Activated CD4-positive, alpha-beta T cell treated with anti-CD3 and anti-CD28 coated beads, Interleukin-2, amount 50 U/mL, for 24 hours (primary cell): ENCODE measurements around the gene IGSF11.
"Not testable (repeated sequence)": the region's sequence is repeated elsewhere in the genome, so short reads cannot be mapped to it uniquely, and the experiment has no call there.

ENCODE experiments used
- DNase-seq, 2 donors: peaks; one replicate each; pipeline ENCODE4 v3.0.0-alpha.2; 2020; ENCODE audit warnings: low read depth in 1 of 2, low spot score in 1 of 2

The IGSF11 gene

DNA sequence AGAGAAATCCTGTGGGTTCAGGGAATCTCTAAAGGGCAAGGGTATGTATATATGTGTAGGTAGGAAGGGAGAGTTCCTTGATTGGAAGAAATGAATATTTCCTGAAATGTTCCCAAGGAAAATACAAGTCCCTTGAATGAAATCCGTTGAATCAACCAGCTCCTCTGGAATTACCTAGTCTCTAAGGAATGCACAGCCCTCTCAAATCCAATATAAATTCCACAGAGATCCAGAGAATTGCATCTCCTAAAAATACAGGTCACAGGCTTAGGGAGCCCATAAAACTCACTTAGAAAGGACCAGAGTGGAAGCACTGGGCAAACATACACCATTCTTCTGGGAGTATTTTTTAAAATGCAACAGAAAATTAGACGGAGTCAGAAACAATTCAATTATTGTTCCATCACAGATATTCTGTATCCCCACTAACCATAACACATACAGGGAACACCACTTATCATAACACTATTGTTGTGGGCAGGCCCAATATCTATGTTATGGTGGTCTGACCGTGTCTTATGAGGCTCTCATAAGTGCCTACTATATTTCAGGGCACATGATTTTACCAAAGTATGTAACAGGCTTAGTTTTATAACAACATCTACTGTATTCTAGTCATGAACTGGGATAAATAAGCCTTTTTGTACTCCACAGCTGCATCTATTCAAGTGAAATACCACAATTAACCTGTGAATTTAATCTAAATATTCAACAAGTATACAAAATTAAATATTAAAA, 43.7 kb downstream of the IGSF11 start:
- DNase-seq: no peak

- no peak for DNase-seq
Measured at GRCh38 chr3:118988198-118989130, 46.2 kb downstream of the IGSF11 start.

DNA sequence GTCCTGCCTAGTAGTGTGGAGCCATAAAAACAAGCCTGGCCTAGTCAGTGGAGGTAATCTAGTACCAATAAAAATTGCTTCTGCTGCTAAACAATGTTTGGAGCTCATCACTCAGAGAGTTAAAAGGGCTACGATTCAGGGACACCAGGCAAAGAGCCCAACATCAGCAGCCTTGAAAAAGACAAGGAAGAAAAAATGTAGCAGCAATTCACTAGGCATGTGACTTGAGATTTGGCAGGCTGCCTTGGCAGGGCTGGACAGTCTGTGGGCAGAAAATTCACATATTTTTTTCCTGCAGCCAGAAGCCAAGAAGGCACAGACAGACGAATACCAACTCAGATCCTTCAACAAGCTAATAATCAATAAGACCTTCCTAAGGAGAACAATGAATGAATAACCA, 47.2 kb downstream of the IGSF11 start:
- DNase-seq: no peak

DNA sequence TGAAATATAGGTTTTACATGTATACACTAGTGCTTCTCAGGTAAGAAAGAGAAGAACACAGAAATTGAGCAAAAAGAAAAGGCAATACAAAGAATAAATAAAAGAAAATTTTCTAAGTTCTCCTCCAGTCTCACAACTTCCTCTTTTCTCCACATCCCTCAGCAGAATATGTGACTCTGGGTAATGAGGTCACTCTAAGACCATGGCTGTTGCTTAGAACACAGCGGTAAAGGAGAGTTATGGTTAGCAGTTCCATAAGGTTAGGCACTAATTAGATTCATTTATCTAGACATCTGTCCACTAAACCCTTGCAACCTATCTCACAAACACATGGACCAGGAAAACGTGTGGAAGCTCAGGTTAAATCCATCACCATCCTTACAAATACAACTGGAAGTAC, 47.9 kb downstream of the IGSF11 start:
- no peak for DNase-seq

DNA sequence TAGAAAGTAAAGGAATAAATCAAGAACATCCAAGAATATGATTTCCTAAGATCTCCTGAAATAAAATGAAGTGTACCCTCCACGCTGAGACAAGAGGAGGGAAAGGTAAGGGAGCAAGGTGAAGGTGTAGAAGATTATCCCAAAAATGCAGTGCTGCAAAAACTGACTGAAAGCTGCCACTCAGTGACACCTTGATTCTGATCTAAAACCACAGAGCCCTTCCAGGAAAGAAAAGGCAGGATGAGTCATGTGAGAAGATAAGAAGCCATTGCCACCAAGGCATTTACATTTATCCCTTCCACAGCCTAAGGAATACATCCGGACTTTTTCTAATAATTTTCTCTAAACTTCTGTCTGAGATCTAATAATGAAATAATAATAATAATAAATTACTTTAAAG, 49.9 kb downstream of the IGSF11 start:
- no peak for DNase-seq

DNA sequence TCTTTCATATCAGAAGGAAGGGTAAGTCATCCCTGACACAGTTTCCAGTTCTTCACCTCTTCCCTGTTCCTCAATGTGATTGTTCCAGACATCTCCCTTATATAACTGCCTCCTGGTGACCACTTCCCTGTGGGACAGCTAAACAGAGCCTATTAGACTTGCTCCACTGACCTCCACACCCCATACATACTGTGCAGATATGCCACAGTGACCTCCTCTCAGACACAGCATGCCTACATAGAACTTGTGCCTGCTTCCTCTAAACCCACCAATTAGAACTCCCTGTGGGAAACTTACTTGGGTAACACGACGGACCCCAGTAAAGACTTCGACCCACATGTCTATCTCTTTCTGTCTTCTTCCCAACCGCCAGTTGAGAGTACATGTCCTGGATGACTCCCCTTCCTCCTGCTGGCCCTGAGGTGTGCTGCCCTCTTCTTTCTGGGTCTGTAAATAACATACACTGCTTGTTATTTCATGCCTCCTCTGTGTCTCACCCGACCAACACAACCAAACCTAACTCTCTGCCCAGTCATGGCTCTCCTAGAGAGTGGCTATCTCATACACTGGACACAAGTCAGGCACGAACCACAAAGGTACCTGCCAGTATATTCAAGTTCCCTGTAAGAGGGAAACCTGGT, 53.0 kb downstream of the IGSF11 start:
- DNase-seq: no peak

- DNase-seq: no peak
Measured at GRCh38 chr3:118980832-118981231, 53.8 kb downstream of the IGSF11 start.

- DNase-seq: no peak
Measured at GRCh38 chr3:118978393-118978758, 56.3 kb downstream of the IGSF11 start.

DNA sequence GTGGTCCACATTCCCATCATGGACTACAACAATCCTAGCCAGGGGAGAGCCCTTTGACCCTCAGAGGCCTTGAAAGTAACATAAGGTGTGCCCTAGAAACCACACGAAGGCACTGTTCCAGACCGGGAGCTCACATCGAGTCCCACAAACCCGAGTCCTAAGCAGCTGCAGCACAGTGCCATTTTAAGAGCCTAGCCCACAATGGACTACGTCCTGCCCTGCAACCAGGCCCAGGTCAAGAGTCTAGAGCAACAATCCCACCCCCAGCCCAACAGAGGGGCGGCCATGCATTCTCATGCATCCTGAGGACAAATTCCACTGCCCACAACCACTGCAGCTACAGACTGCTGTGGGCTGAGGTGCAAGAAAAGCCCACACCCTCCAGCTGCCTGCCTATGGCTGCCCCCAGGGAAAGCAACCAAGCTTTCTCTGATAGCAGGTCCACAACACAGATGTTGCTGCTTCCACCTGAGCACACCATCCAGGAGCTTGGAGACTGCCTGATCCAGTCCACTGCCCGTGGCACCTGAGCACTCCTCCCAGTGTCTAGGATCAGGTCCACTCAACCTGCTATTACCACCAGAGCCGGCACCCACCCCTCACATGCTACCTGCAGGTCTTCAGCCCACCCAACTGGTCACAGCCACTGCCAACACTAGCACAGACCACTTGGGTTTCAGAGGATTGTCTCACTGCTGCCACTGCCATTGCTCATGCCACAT, 56.8 kb downstream of the IGSF11 start:
- no peak for DNase-seq

GRCh38 chr3:118977118-118977517, 57.5 kb downstream of the IGSF11 start:
- no peak for DNase-seq

GRCh38 chr3:118975476-118975875, 59.2 kb downstream of the IGSF11 start:
- DNase-seq: not testable (repeated sequence)

DNA sequence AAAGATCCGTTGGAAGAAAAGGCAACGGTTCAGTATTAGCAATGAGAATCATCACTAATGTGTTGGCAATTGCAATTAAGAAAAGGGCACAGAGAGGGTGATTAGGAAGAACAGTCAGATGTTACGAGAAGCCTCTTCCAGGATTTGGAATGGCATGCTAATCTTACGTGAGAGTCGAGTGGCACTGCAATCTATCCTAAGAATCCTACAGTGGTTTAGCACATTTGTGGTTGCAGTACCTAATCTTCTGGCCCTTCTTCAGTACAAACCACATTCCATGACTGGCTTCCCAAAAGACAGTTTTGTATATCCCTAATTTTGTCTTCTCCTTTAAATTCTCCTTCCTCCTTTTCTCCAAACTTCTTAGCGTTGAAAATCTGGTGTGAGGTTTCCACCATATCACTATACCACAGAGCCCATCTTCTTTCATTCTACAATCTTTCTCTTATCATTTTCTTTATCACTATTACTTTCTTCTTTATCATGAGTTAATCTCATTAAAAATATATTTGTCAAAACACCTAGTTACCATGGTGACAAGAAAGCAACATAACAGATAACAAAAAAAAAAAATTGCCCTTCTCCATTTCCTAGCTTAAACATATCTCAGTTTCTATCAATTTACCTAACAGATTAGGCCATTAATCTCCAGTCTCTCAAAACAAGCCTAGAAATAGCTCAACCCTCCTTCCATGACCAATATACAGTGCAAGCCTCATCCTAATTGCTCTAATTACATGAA, 60.1 kb downstream of the IGSF11 start:
- DNase-seq: no peak

DNA sequence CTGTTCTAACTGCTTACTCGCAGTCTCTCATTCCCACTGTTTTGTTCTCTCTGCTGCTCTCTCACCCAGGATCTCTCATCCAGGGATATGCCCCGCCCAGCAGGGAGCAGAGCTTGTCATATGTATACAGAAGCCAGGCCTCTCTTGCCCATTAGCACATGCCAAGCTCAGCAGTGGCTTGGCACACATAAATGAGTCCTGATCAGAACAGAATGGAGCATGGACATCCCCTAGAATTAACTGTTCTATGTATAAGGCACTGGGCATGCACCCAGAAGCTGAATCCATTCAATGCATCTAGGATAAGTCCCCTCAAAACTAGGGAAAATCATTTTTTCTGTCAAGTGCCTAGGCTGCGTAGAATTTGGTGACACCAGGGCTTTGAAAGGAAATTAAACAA, 61.6 kb downstream of the IGSF11 start:
- no peak for DNase-seq

DNA sequence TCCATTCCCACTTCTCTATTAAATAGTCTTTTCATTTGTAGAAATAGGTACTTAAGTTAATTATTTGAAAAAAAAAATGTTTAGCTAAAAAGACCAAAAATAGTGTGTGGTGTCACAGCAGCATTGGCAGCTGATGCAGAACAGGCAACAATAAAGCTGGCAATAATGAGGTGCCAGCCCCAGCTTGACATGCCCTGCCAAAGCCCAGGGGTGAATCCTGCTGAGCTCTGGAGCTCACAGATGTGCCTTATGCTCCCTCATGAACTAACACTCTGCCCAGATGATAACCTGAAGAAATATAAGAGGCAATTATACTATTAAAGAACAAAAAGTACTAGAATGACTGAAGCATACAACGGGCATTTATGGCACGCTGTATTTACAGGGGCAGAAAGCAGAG, 63.8 kb downstream of the IGSF11 start:
- no peak for DNase-seq

- DNase-seq: no peak
Measured at GRCh38 chr3:118968640-118969039, 66.0 kb downstream of the IGSF11 start.

- DNase-seq: no peak
Measured at GRCh38 chr3:118968111-118968510, 66.5 kb downstream of the IGSF11 start.

- no peak for DNase-seq
Measured at GRCh38 chr3:118966700-118967099, 67.9 kb downstream of the IGSF11 start.

- no peak for DNase-seq
Measured at GRCh38 chr3:118963711-118964110, 70.9 kb downstream of the IGSF11 start.

- no peak for DNase-seq
Measured at GRCh38 chr3:118960876-118961450, 73.7 kb downstream of the IGSF11 start.

DNA sequence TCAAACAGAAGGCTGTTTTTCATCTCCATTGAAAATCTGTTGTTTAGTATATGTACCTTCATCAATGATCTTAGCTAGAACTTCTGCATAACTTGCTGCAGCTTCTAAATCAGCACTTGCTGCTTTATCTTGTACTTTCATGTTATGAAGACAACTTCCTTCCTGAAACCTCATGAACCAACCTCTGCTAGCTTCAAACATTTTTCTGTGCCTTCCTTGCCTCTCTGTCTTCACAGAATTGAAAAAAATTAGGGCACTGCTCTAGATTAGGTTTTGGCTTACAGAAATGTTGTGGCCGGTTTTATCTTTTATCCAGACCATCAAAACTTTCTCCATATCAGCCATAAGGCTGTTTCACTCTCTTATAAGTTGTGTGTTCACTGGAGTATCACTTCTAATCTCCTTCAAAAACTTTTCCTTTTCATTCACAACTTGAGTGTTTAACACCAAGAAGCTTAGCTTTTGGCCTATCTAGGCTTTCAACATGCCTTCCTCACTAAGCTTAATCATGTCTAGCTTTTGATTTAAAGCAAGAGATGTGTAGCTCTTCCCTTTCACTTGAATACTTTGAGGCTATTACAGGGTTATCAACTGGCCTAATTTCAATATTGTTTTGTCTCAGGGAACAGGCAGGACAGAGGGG, 78.6 kb downstream of the IGSF11 start:
- DNase-seq: no peak
